Thymus (tissue), 11 donors: ENCODE results near the gene TADA1. TPM values are rescaled to one million over a fixed set of nuclear protein-coding genes. Genes with fewer than 3 reads are reported as not detected.

Experiments used
- DNase-seq, 9 donors: peaks; one replicate each; pipeline ENCODE4 v3.0.0-alpha.2; 2013; ENCODE audit warnings: low spot score in 9 of 9, low read depth in 6 of 9, missing footprints in 1 of 9
- H3K27ac ChIP-seq, 2 donors: one replicate each; pipeline ENCODE4 v1.5.1; 2013; ENCODE audit warnings: control low read depth in 1 of 2, low read depth in 1 of 2, low read length in 1 of 2, mild to moderate bottlenecking in 1 of 2, moderate library complexity in 1 of 2
- H3K27me3 ChIP-seq, 2 donors: one replicate each; pipeline ENCODE4 v1.5.1; 2013; ENCODE audit warnings: low read length in 1 of 2; ENCODE audit not compliant: control insufficient read depth in 2 of 2, insufficient read depth in 1 of 2
- H3K36me3 ChIP-seq, 2 donors: one replicate each; pipeline ENCODE4 v1.5.1; 2013; ENCODE audit warnings: low read length in 1 of 2, mild to moderate bottlenecking in 1 of 2, moderate library complexity in 1 of 2; ENCODE audit not compliant: control insufficient read depth in 2 of 2, insufficient read depth in 2 of 2
- H3K4me1 ChIP-seq, 2 donors: one replicate each; pipeline ENCODE4 v1.5.1; 2013; ENCODE audit warnings: low read length in 2 of 2; ENCODE audit not compliant: control insufficient read depth in 2 of 2, insufficient read depth in 2 of 2
- H3K4me3 ChIP-seq, 2 donors: one replicate each; pipeline ENCODE4 v1.5.1; 2013; ENCODE audit warnings: low read length in 2 of 2, control low read depth in 1 of 2, mild to moderate bottlenecking in 1 of 2
- H3K9me3 ChIP-seq, 2 donors: one replicate each; pipeline ENCODE4 v1.5.1; 2013; ENCODE audit warnings: low read length in 1 of 2, mild to moderate bottlenecking in 1 of 2; ENCODE audit not compliant: control insufficient read depth in 2 of 2, insufficient read depth in 1 of 2
- WGBS: extraction: QIAGEN DNeasy Blood & Tissue Kit; methylation state at CpG from one replicate; pipeline ENCODE4 v1.1.7; 2013; 5-methylcytosine and 5-hydroxymethylcytosine counted together
- polyA plus RNA-seq: library from polyadenylated mRNA; stranded (reverse); fragments of 200-250 nt; gene quantifications from one replicate; pipeline ENCODE4 v1.2.3, GENCODE V29; 2013
- total RNA-seq: library from RNA; stranded (reverse); fragments of 120-200 nt; gene quantifications from one replicate; pipeline ENCODE4 v1.2.4, GENCODE V29; 2013
- donor health status: healthy.

Gene TADA1
- total and polyA plus RNA-seq, 2 donors, result 16.5 to 17.3 TPM

DNA sequence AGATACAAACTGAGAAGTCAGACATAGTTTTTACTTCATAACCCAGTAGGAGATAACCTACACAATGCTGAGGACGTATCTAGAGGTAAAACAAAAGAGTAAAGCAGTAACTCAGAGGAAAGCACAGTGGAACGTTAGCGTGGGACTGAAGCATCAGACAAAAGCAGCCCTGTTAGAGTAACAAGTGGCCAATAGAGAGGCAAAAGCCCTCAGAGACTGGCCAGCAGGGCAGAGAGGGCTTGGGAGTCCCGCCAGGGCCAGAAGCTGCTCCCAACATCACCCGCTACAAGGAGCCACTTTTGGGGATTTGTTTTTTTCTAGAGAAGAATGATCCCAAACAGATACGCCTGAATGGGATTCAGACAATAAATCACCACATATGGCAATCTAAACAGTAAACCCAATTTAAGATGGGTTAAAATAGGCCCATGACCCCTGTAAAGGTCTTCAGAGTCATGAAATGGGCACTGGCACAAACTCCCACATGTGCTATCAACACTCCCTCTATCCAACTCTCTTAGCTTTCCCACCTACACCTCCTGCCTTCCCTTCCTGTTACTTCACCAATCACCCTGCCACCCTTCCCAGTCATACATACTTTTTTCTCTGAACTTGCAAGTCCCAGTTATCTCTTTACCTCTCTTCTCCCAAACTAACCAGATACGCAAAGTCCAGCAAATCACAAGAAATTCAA lies 17.2 kb downstream of the TADA1 start:
- WGBS, result 98% methylated on average over 7 of the region's 7 CpGs
- no peaks in the 10 kb centered on the region for H3K4me1 ChIP-seq
- H3K4me3 ChIP-seq, result no peak overlapping the region
- DNase-seq, result no peak
- H3K9me3 ChIP-seq, result no peaks in the 10 kb centered on the region
- no peaks in the 10 kb centered on the region for H3K27me3 ChIP-seq
- H3K27ac ChIP-seq, result no peak overlapping the region
- peaks cover 45 to 73% of the 10 kb centered on the region in 2 donors for H3K36me3 ChIP-seq

DNA sequence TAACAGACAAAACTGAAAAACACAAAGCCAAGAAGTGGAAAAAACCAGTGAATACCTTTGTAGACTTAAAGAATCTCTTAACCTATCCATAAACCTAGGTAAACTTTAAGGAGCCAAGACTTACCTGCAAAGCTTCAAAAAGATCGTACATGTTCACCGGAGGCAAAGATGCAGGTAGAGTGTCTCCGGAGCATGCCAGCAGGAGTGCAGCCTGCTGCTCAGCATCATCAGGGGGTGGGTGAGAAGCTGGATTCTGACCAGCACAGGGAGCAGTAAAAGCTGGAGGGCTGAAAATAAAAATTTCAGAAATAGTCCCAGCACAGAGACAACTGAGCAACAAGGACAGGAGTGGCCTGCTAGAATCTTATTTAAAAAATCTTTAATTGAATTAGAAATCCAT lies 18.1 kb downstream of the TADA1 start:
- H3K27ac ChIP-seq, result no peak overlapping the region
- DNase-seq, result no peak
- no peaks in the 10 kb centered on the region for H3K4me1 ChIP-seq
- WGBS, result 96% methylated on average over 3 of the region's 3 CpGs
- H3K9me3 ChIP-seq, result no peaks in the 10 kb centered on the region
- no peak overlapping the region for H3K4me3 ChIP-seq
- peaks cover 45 to 68% of the 10 kb centered on the region in 2 donors for H3K36me3 ChIP-seq
- H3K27me3 ChIP-seq, result no peaks in the 10 kb centered on the region

DNA sequence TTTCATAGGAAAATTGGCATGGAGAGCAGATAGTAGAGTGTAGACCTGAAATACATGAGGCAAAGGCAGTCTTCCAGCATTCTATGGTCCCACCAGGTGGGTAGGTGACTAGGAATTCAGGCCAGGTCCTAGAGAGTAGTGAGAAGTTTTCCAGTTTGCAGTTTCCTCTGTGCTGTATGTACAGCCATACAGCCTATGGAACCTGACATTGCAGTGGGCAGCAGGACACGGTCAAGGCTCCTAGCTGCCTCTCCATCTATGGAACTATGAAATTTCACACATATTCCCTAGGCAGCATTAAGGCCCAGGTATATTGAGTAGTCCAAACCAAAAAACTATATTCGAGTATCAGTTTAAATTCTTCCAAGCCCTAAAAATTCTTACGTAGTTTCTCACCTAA lies 20.5 kb downstream of the TADA1 start:
- Histone ChIP-seq H3K27ac (no peak overlapping the region), H3K36me3 (peaks cover 41 to 69% of the 10 kb centered on the region in 2 donors)

DNA sequence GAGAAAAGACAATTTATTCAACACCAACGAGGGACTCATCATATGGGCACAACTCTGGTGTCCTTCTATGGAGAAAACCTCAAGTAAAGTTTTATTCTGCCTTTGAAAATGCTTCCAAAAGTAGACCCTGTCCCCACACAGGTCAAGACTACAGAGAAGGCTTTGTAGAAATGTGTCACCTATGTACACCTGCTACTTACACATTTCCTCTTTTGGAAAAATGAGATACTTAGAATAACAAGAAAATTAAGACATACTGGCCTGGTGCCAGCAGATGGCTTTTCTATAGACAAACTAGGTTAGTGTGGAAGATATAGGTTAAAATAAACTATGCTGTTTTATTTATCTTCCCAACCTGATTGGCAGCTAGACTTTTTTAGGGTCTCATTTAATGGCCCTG lies 23.1 kb downstream of the TADA1 start:
- H3K36me3 ChIP-seq, result peaks cover 41 to 79% of the 10 kb centered on the region in 2 donors
- H3K9me3 ChIP-seq, result no peaks in the 10 kb centered on the region
- H3K4me3 ChIP-seq, result no peak overlapping the region
- no peak overlapping the region for H3K27ac ChIP-seq
- H3K27me3 ChIP-seq, result no peaks in the 10 kb centered on the region
- no peaks in the 10 kb centered on the region for H3K4me1 ChIP-seq
- 41% methylated on average over 1 of the region's 1 CpG for WGBS
- no peak for DNase-seq

More for the DNA sequence above, 20.5 kb downstream of the TADA1 start:
- H3K27me3 ChIP-seq, result no peaks in the 10 kb centered on the region
- no peak for DNase-seq
- H3K9me3 ChIP-seq, result no peaks in the 10 kb centered on the region
- over 99% methylated on average over 3 of the region's 3 CpGs for WGBS
- H3K4me3 ChIP-seq, result no peak overlapping the region
- H3K4me1 ChIP-seq, result no peaks in the 10 kb centered on the region

- no peaks in the 10 kb centered on the region for H3K27me3 ChIP-seq
- H3K4me1 ChIP-seq, result peaks cover 0 to 3% of the 10 kb centered on the region in 2 donors
- no peak overlapping the region for H3K4me3 ChIP-seq
- 98% methylated on average over 20 of the region's 20 CpGs for WGBS
- H3K36me3 ChIP-seq, result peaks cover 44 to 72% of the 10 kb centered on the region in 2 donors
- no peak for DNase-seq
- H3K9me3 ChIP-seq, result no peaks in the 10 kb centered on the region
- no peak overlapping the region for H3K27ac ChIP-seq
Observed at GRCh38 chr1:166849135-166849534, 26.9 kb downstream of the TADA1 start.

- Histone ChIP-seq H3K27me3 (no peaks in the 10 kb centered on the region), H3K9me3 (no peaks in the 10 kb centered on the region), H3K36me3 (peaks cover 50 to 77% of the 10 kb centered on the region in 2 donors), H3K27ac (no peak overlapping the region), H3K4me3 (no peak overlapping the region), H3K4me1 (peaks cover 0 to 3% of the 10 kb centered on the region in 2 donors)
- DNase-seq, result no peak
Observed at GRCh38 chr1:166848193-166848592, 27.9 kb downstream of the TADA1 start.

GRCh38 chr1:166844791-166845190 lies 31.3 kb downstream of the TADA1 start:
- WGBS, result 90% methylated on average over 7 of the region's 7 CpGs
- Histone ChIP-seq H3K36me3 (peaks cover 53 to 79% of the 10 kb centered on the region in 2 donors), H3K27ac (no peak overlapping the region), H3K4me1 (peaks cover 7 to 11% of the 10 kb centered on the region in 2 donors), H3K27me3 (no peaks in the 10 kb centered on the region), H3K4me3 (no peak overlapping the region), H3K9me3 (no peaks in the 10 kb centered on the region)
- DNase-seq, result no peak

GRCh38 chr1:166843769-166844596 lies 32.1 kb downstream of the TADA1 start:
- H3K4me3 ChIP-seq, result no peak overlapping the region
- H3K27me3 ChIP-seq, result no peaks in the 10 kb centered on the region
- peaks cover 45 to 71% of the 10 kb centered on the region in 2 donors for H3K36me3 ChIP-seq
- no peak for DNase-seq
- H3K9me3 ChIP-seq, result no peaks in the 10 kb centered on the region
- 98% methylated on average over 7 of the region's 7 CpGs for WGBS
- H3K27ac ChIP-seq, result no peak overlapping the region
- peaks cover 7 to 12% of the 10 kb centered on the region in 2 donors for H3K4me1 ChIP-seq

- 98% methylated on average over 6 of the region's 6 CpGs for WGBS
- Histone ChIP-seq H3K4me1 (peaks cover 10 to 17% of the 10 kb centered on the region in 2 donors), H3K27me3 (no peaks in the 10 kb centered on the region), H3K4me3 (no peak overlapping the region), H3K27ac (no peak overlapping the region), H3K9me3 (no peaks in the 10 kb centered on the region), H3K36me3 (peaks cover 42 to 64% of the 10 kb centered on the region in 2 donors)
- DNase-seq, result no peak
Observed at GRCh38 chr1:166843322-166843721, 32.7 kb downstream of the TADA1 start.
